ENCODE results near the gene C4BPB. TPM values are rescaled to one million over a fixed set of nuclear protein-coding genes. Genes with fewer than 3 reads are reported as not detected.

The C4BPB gene
- total RNA-seq, 4 donors from 2014 or later, result 1.6 to 2.7 TPM; not detected in 2

DNA sequence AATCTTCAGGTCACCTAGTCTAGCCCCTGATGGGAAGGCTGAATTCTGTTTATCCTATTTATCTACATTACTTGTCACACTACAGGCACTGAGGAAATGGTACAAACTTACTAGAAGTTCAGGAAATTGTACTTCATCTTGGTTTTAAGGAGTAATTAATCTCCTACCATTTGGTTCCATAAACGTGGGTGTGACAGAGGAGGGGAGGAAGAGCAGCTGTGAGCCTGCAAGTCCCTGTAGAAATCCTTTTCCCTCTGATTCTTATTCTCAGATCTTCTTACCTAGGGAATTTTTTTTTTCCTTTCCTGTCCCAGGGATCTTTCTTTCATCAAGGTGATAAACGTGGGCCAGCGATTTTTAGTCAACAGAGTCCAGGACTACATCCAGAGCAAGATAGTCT lies 21.5 kb upstream of the C4BPB start:
- 48 to 51% methylated on average over 3 of the region's 3 CpGs for WGBS, 2 donors (ENCODE audit: low coverage in 1 of 2)
- no peaks in the 10 kb centered on the region for H3K4me1 ChIP-seq
- TF ChIP-seq POLR2AphosphoS5 (IDR thresholded peaks at IDR 0.05) (no peak), EP300 (IDR thresholded peaks at IDR 0.05) (no peak), POLR2A (IDR thresholded peaks at IDR 0.05) (no peak), CTCF (IDR thresholded peaks at IDR 0.05) (no peak)
- no peak for ATAC-seq
- no peaks in the 10 kb centered on the region for H3K27me3 ChIP-seq
- H3K4me3 ChIP-seq, result no peak overlapping the region
- no peak overlapping the region for H3K27ac ChIP-seq
- peaks cover 0 to 98% of the 10 kb centered on the region in 2 donors for H3K36me3 ChIP-seq
- no peaks in the 10 kb centered on the region for H3K9me3 ChIP-seq

GRCh38 chr1:207067665-207068064 lies 21.0 kb upstream of the C4BPB start:
- H3K27ac ChIP-seq, result no peak overlapping the region
- WGBS, 2 donors (ENCODE audit: low coverage in 1 of 2), result 85 to 92% methylated on average over 3 to 4 of the region's 5 CpGs

GRCh38 chr1:207069061-207069460 lies 19.6 kb upstream of the C4BPB start:
- Histone ChIP-seq H3K36me3 (peaks cover 0 to 98% of the 10 kb centered on the region in 2 donors), H3K27me3 (no peaks in the 10 kb centered on the region), H3K27ac (no peak overlapping the region), H3K4me1 (no peaks in the 10 kb centered on the region), H3K9me3 (no peaks in the 10 kb centered on the region), H3K4me3 (no peak overlapping the region)
- TF ChIP-seq EP300 (IDR thresholded peaks at IDR 0.05) (no peak), POLR2A (IDR thresholded peaks at IDR 0.05) (no peak), CTCF (IDR thresholded peaks at IDR 0.05) (no peak), POLR2AphosphoS5 (IDR thresholded peaks at IDR 0.05) (no peak)
- 90% methylated on average over 2 of the region's 3 CpGs; no CpG with 5 or more reads in 1 of the 2 donors for WGBS, 2 donors (ENCODE audit: low coverage in 1 of 2)
- ATAC-seq, result no peak

More at GRCh38 chr1:207067665-207068064, 21.0 kb upstream of the C4BPB start:
- H3K27me3 ChIP-seq, result no peaks in the 10 kb centered on the region
- no peaks in the 10 kb centered on the region for H3K9me3 ChIP-seq
- no peaks in the 10 kb centered on the region for H3K4me1 ChIP-seq
- H3K4me3 ChIP-seq, result no peak overlapping the region
- no peak for ATAC-seq
- H3K36me3 ChIP-seq, result peaks cover 0 to 98% of the 10 kb centered on the region in 2 donors
- TF ChIP-seq EP300 (IDR thresholded peaks at IDR 0.05) (no peak), POLR2A (IDR thresholded peaks at IDR 0.05) (no peak), POLR2AphosphoS5 (IDR thresholded peaks at IDR 0.05) (no peak)

- H3K9me3 ChIP-seq, result no peaks in the 10 kb centered on the region
- H3K27me3 ChIP-seq, result no peaks in the 10 kb centered on the region
- WGBS, 2 donors (ENCODE audit: low coverage in 1 of 2), result no CpG with 5 or more reads among the region's 5 CpGs
- no peaks in the 10 kb centered on the region for H3K4me1 ChIP-seq
- TF ChIP-seq POLR2A (IDR thresholded peaks at IDR 0.05) (no peak), EP300 (IDR thresholded peaks at IDR 0.05) (no peak), CTCF (IDR thresholded peaks at IDR 0.05) (no peak), POLR2AphosphoS5 (IDR thresholded peaks at IDR 0.05) (no peak)
- H3K27ac ChIP-seq, result no peak overlapping the region
- H3K36me3 ChIP-seq, result peaks cover 0 to 98% of the 10 kb centered on the region in 2 donors
- H3K4me3 ChIP-seq, result no peak overlapping the region
- no peak for ATAC-seq
Observed at GRCh38 chr1:207069858-207070506, 18.7 kb upstream of the C4BPB start.

DNA sequence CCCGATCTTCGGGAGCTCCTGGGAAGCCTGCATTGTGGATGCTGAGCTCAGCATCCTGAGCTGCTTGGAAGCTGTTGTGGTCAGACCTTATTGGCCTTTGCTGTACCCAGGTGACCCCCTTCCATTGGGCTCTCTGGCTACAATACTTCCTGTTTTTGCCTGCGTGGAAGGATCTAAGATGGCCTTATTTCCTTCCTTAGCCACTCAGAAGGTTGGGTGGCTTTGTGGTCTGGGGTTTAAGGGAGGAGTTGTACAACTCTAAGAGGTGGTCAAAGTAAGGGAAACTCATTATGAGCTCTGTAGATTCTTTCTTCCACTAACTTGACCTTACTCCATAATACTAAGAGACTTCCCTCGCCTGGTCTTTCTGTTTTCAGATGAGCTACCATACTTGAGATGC lies 17.8 kb upstream of the C4BPB start:
- no peak for ATAC-seq

More for the DNA sequence above, 17.8 kb upstream of the C4BPB start:
- Histone ChIP-seq H3K9me3 (no peaks in the 10 kb centered on the region), H3K4me1 (no peaks in the 10 kb centered on the region), H3K36me3 (peaks cover 0 to 92% of the 10 kb centered on the region in 2 donors), H3K4me3 (no peak overlapping the region), H3K27me3 (no peaks in the 10 kb centered on the region), H3K27ac (no peak overlapping the region)
- WGBS, 2 donors (ENCODE audit: low coverage in 1 of 2), result 88 to 95% methylated on average over 2 to 3 of the region's 4 CpGs
- TF ChIP-seq EP300 (IDR thresholded peaks at IDR 0.05) (no peak), CTCF (IDR thresholded peaks at IDR 0.05) (no peak), POLR2AphosphoS5 (IDR thresholded peaks at IDR 0.05) (no peak), POLR2A (IDR thresholded peaks at IDR 0.05) (no peak)
